Lung (tissue), 16 donors: Measurements from ENCODE around the gene CD244. TPM values are rescaled to one million over a fixed set of nuclear protein-coding genes. Genes with fewer than 3 reads are reported as not detected.

Experiments
- ATAC-seq: fragments of 200-7000 bp; cut with Tn5 transposase; one replicate; pipeline ENCODE4 v1.9.1; 2020; ENCODE audit warnings: moderate number of reproducible peaks; ENCODE audit not compliant: insufficient read depth, low FRiP score
- DNase-seq, 3 donors: peaks; one replicate each; pipeline ENCODE4 v3.0.0-alpha.2; 2013 to 2017
- H3K27ac ChIP-seq, 2 donors: one replicate each; pipeline ENCODE4 v1.5.1; 2013; ENCODE audit warnings: mild to moderate bottlenecking in 2 of 2, moderate library complexity in 2 of 2, control low read depth in 1 of 2, inconsistent platforms in 1 of 2, low read depth in 1 of 2, low read length in 1 of 2
- H3K27me3 ChIP-seq, 3 donors: one replicate each; pipeline ENCODE4 v1.5.1; 2013; ENCODE audit warnings: low read length in 2 of 3; ENCODE audit not compliant: control insufficient read depth in 3 of 3, insufficient read depth in 3 of 3
- H3K36me3 ChIP-seq, 4 donors: one replicate each; pipeline ENCODE4 v1.5.1; 2013; ENCODE audit warnings: low read length in 4 of 4, mild to moderate bottlenecking in 1 of 4, moderate library complexity in 1 of 4; ENCODE audit not compliant: control insufficient read depth in 4 of 4, insufficient read depth in 4 of 4
- H3K4me1 ChIP-seq, 5 donors: one replicate each; pipeline ENCODE4 v1.5.1; 2013; ENCODE audit warnings: low read length in 5 of 5, mild to moderate bottlenecking in 2 of 5, moderate library complexity in 1 of 5; ENCODE audit not compliant: control insufficient read depth in 5 of 5, insufficient read depth in 5 of 5
- H3K4me3 ChIP-seq: one replicate; pipeline ENCODE4 v1.5.1; 2013; ENCODE audit warnings: mild to moderate bottlenecking, control low read depth, moderate library complexity
- H3K9ac ChIP-seq, 2 donors: one replicate each; pipeline ENCODE4 v1.5.1; 2013; ENCODE audit warnings: low read length in 2 of 2, control low read depth in 1 of 2; ENCODE audit not compliant: insufficient read depth in 1 of 2
- H3K9me3 ChIP-seq, 4 donors: one replicate each; pipeline ENCODE4 v1.5.1; 2013; ENCODE audit warnings: low read length in 3 of 4, mild to moderate bottlenecking in 1 of 4, moderate library complexity in 1 of 4; ENCODE audit not compliant: control insufficient read depth in 4 of 4, insufficient read depth in 3 of 4
- CTCF ChIP-seq: IDR thresholded peaks from 2 replicates; pipeline ENCODE4 v1.5.1; 2012; ENCODE audit warnings: mild to moderate bottlenecking; ENCODE audit errors: control extremely low read depth, extremely low read depth
- WGBS, 2 donors: extraction: QIAGEN DNeasy Blood & Tissue Kit; methylation state at CpG; one replicate each; pipeline ENCODE4 v1.1.7; 2013; 5-methylcytosine and 5-hydroxymethylcytosine counted together
- long read RNA-seq, 5 donors: transcript quantifications; one replicate each; lab custom pipeline, GENCODE V29; 2026
- polyA plus RNA-seq, 2 donors: library from polyadenylated mRNA; stranded (reverse); fragments of 200-250 nt; gene quantifications; one replicate each; pipeline ENCODE4 v1.2.1, GENCODE V29; 2013
- total RNA-seq, 2 donors: library from RNA; depleted of rRNA in 1 of 2; stranded (reverse); fragments of >200 nt in 1 of 2; gene quantifications; one replicate each; pipeline ENCODE4 v1.2.1, GENCODE V29; 2014 to 2021
- donor health status: control.
- donor health status: control.
- donor health status: Bipolar disorder and iron deficiency.
- donor health status: healthy.
- donor health status: DM: yes; HTN: yes; CAD: no.

CD244 gene
- total RNA-seq, result 1 to 10 TPM; 1.5 to 3.2 TPM
- 1 to 10 TPM in 1 of 2 donors, under 1 TPM in 1; 0.57 to 3.1 TPM for polyA plus RNA-seq
- long read RNA-seq, donor 1, result 0 reads
- long read RNA-seq, donor 2, result 0 reads
- long read RNA-seq, donor 3, result 0 reads
- long read RNA-seq, donor 4, result 0 reads
- long read RNA-seq, donor 5, result 0 reads

GRCh38 chr1:160862203-160863060 is at the start of gene CD244:
CD244 (minus strand) TSS chr1:160862887; CDS start chr1:160862677, 210 bp downstream.
- H3K9me3 ChIP-seq, result no peaks in the 10 kb centered on the region
- TF ChIP-seq CTCF, result no peak
- ATAC-seq (peak; percentile 23), DNase-seq (peak in 2 of 3 donors; percentile 10 to 16)
- peaks cover 0 to 1% (median 0%) of the 10 kb centered on the region in 5 donors for H3K4me1 ChIP-seq
- H3K27ac ChIP-seq, result no peak within 1 kb of the TSS
- H3K27me3 ChIP-seq, result no peaks in the 10 kb centered on the region
- H3K4me3 ChIP-seq, result no peak within 1 kb of the TSS
- H3K36me3 ChIP-seq, result no peaks in the 10 kb centered on the region
- H3K9ac ChIP-seq, result no peak within 1 kb of the TSS
- WGBS, 2 donors, result 18 to 39% methylated on average over 12 of the region's 12 CpGs

- Histone ChIP-seq H3K36me3 (no peaks in the 10 kb centered on the region), H3K9me3 (no peaks in the 10 kb centered on the region), H3K27ac (peak overlapping the region in 1 of 2 donors; percentile 70), H3K9ac (no peak overlapping the region), H3K4me1 (peaks cover 0 to 6% (median 2%) of the 10 kb centered on the region in 5 donors), H3K4me3 (no peak overlapping the region), H3K27me3 (peaks cover 0 to 3% (median 0%) of the 10 kb centered on the region in 3 donors)
- TF ChIP-seq CTCF, result no peak
- DNase-seq (no peak), ATAC-seq (no peak)
- 34 to 69% methylated on average over 2 of the region's 2 CpGs for WGBS, 2 donors
These were observed 49.2 kb upstream of the CD244 start for GRCh38 chr1:160911925-160912324.

- no peak for TF ChIP-seq CTCF
- ATAC-seq (peak; percentile 87), DNase-seq (peak; percentile 27 to 66 (median 44))
- WGBS, 2 donors, result 34 to 58% methylated on average over 7 of the region's 7 CpGs
- Histone ChIP-seq H3K4me3 (no peak overlapping the region), H3K27ac (peak overlapping the region in 1 of 2 donors; percentile 15), H3K27me3 (peaks cover 0 to 3% (median 0%) of the 10 kb centered on the region in 3 donors), H3K9ac (no peak overlapping the region), H3K9me3 (no peaks in the 10 kb centered on the region), H3K4me1 (peaks cover 0 to 6% (median 2%) of the 10 kb centered on the region in 5 donors), H3K36me3 (no peaks in the 10 kb centered on the region)
These were observed 48.8 kb upstream of the CD244 start for GRCh38 chr1:160911441-160911840.
